ENCODE measurements around the gene COX7A2L. TPM values are rescaled to one million over a fixed set of nuclear protein-coding genes. Genes with fewer than 3 reads are reported as not detected.
A peak's percentile ranks its signal among the peaks of the same experiment; 100 is the strongest.
"Not testable (repeated sequence)": the region's sequence is repeated elsewhere in the genome, so short reads cannot be mapped to it uniquely, and the experiment has no call there.

The COX7A2L gene
- total RNA-seq, 1 donor from 2014 or later, result 103 TPM

DNA sequence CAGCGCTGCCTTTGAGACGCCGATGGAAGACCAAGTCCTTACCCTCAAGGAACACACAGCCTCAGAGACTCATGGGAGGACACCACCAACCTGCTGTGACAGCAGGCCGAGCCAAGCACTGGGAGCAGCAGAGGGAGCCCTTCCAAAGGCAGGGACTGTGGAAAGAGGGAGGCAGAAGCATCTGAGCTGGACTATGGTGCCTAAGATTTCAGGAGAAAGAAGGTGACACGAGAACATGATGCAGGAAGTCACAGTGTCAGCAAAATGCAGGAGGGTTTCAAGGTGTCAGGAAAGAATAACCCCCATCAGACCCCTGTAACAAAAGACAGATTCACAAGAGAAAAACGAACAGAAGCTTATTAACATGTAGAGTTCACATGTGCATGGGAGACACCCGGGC, 24.2 kb upstream of the COX7A2L start:
- TF ChIP-seq, protein P1, sequence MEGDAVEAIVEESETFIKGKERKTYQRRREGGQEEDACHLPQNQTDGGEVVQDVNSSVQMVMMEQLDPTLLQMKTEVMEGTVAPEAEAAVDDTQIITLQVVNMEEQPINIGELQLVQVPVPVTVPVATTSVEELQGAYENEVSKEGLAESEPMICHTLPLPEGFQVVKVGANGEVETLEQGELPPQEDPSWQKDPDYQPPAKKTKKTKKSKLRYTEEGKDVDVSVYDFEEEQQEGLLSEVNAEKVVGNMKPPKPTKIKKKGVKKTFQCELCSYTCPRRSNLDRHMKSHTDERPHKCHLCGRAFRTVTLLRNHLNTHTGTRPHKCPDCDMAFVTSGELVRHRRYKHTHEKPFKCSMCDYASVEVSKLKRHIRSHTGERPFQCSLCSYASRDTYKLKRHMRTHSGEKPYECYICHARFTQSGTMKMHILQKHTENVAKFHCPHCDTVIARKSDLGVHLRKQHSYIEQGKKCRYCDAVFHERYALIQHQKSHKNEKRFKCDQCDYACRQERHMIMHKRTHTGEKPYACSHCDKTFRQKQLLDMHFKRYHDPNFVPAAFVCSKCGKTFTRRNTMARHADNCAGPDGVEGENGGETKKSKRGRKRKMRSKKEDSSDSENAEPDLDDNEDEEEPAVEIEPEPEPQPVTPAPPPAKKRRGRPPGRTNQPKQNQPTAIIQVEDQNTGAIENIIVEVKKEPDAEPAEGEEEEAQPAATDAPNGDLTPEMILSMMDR (IDR thresholded peaks at IDR 0.05), result peak; percentile 24
- Mint-ChIP-seq H3K4me3 (ENCODE audit: unreplicated experiment) (no peak overlapping the region), H3K27ac (ENCODE audit: unreplicated experiment) (no peak overlapping the region), H3K4me1 (ENCODE audit: unreplicated experiment) (no peaks in the 10 kb centered on the region), H3K36me3 (ENCODE audit: unreplicated experiment) (no peaks in the 10 kb centered on the region), H3K27me3 (ENCODE audit: unreplicated experiment) (peaks cover 32% of the 10 kb centered on the region), H3K9me3 (ENCODE audit: unreplicated experiment) (no peaks in the 10 kb centered on the region)
- no peak for DNase-seq (ENCODE audit: extremely low spot score, unreplicated experiment)

DNA sequence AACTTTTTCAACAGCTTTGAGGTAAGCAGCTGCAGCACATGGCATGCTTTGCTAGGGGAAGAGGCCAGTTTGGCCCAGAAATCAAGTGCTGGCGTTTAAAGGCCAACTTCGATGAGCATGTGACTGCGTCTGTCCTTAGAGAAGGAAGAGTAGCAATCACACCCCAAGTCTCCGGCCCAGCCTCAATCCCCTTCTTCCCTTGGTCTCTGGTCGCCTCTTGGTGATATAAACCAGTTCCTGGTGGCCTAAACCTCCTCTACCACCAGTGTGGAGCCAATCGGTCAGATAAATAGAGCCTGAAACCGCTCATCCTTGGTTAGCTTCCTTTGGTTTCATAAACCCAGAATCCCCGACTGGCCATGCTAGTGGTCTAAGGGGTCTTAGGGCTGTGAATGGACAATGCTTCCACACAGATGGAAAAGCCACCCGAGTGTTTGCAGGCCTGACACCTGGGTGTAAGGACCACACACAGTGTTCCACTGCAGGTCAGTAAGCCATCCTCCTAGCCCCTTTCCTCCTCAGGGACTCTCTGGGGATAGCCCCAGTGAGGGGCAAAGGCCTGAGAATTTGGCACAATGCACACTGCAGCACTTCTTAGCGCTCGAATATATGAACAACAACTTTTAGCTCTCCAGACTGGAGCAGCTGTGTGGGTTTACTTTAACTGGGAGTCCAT, 23.0 kb upstream of the COX7A2L start:
- TF ChIP-seq, protein P1 (IDR thresholded peaks at IDR 0.05), result no peak
- no peaks in the 10 kb centered on the region for H3K4me1 Mint-ChIP-seq (ENCODE audit: unreplicated experiment)
- H3K27me3 Mint-ChIP-seq (ENCODE audit: unreplicated experiment), result peaks cover 25% of the 10 kb centered on the region
- no peak overlapping the region for H3K27ac Mint-ChIP-seq (ENCODE audit: unreplicated experiment)
- no peak for DNase-seq (ENCODE audit: extremely low spot score, unreplicated experiment)
- no peaks in the 10 kb centered on the region for H3K9me3 Mint-ChIP-seq (ENCODE audit: unreplicated experiment)
- H3K36me3 Mint-ChIP-seq (ENCODE audit: unreplicated experiment), result no peaks in the 10 kb centered on the region
- no peak overlapping the region for H3K4me3 Mint-ChIP-seq (ENCODE audit: unreplicated experiment)

DNA sequence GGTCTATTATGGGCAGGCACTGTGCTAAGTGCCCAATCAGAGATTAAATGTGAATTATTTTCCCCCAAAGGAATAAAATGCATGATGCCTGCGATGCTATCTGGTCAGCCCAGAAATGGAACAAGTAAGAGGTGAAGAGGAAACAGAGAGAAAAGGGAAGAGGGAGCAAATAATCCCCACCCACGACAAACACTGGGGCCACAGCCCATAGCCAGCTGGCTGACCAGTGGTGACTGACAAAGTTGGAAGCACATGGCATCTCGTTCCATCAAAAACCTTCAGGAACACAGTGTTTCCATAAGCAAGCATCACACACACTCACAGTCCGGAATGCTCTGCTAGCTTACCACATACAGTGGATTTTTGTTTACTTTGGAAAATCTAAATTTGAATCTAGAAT, 21.1 kb upstream of the COX7A2L start:
- H3K4me1 Mint-ChIP-seq (ENCODE audit: unreplicated experiment), result no peaks in the 10 kb centered on the region
- no peaks in the 10 kb centered on the region for H3K36me3 Mint-ChIP-seq (ENCODE audit: unreplicated experiment)
- no peaks in the 10 kb centered on the region for H3K9me3 Mint-ChIP-seq (ENCODE audit: unreplicated experiment)
- no peak overlapping the region for H3K27ac Mint-ChIP-seq (ENCODE audit: unreplicated experiment)
- TF ChIP-seq, protein P1 (IDR thresholded peaks at IDR 0.05), result no peak
- peaks cover 22% of the 10 kb centered on the region for H3K27me3 Mint-ChIP-seq (ENCODE audit: unreplicated experiment)
- no peak for DNase-seq (ENCODE audit: extremely low spot score, unreplicated experiment)
- H3K4me3 Mint-ChIP-seq (ENCODE audit: unreplicated experiment), result no peak overlapping the region

- H3K9me3 Mint-ChIP-seq (ENCODE audit: unreplicated experiment); H3K4me3 Mint-ChIP-seq (ENCODE audit: unreplicated experiment); DNase-seq (ENCODE audit: extremely low spot score, unreplicated experiment); H3K4me1 Mint-ChIP-seq (ENCODE audit: unreplicated experiment); H3K27ac Mint-ChIP-seq (ENCODE audit: unreplicated experiment); H3K36me3 Mint-ChIP-seq (ENCODE audit: unreplicated experiment): not testable (repeated sequence)
- peaks cover 22% of the 10 kb centered on the region for H3K27me3 Mint-ChIP-seq (ENCODE audit: unreplicated experiment)
Measured at GRCh38 chr2:42380026-42380425, 19.0 kb upstream of the COX7A2L start.

GRCh38 chr2:42378415-42378814, 17.4 kb upstream of the COX7A2L start:
- Mint-ChIP-seq H3K36me3 (ENCODE audit: unreplicated experiment) (no peaks in the 10 kb centered on the region), H3K4me3 (ENCODE audit: unreplicated experiment) (no peak overlapping the region), H3K27ac (ENCODE audit: unreplicated experiment) (no peak overlapping the region), H3K4me1 (ENCODE audit: unreplicated experiment) (no peaks in the 10 kb centered on the region), H3K9me3 (ENCODE audit: unreplicated experiment) (no peaks in the 10 kb centered on the region), H3K27me3 (ENCODE audit: unreplicated experiment) (peaks cover 22% of the 10 kb centered on the region)
- DNase-seq (ENCODE audit: extremely low spot score, unreplicated experiment), result no peak
- TF ChIP-seq, protein P1 (IDR thresholded peaks at IDR 0.05), result no peak
